HepG2 (cell line): ENCODE measurements around the gene HCFC1R1. TPM values are rescaled to one million over a fixed set of nuclear protein-coding genes. Genes with fewer than 3 reads are reported as not detected.

Experiments used
- AKNA ChIP-seq: sonication (generic); formaldehyde crosslinking; IDR thresholded peaks from 2 replicates; pipeline ENCODE4 v1.4.0; 2020; ENCODE audit warnings: missing genetic modification reagents, borderline replicate concordance
- ETS1 ChIP-seq: sonication (generic); formaldehyde crosslinking; IDR thresholded peaks from 2 replicates; pipeline ENCODE4 v1.4.0; 2020; ENCODE audit warnings: missing genetic modification reagents
- FOXM1 ChIP-seq: sonication (generic); formaldehyde crosslinking; IDR thresholded peaks from 2 replicates; pipeline ENCODE4 v1.5.0; 2020; ENCODE audit warnings: missing genetic modification reagents
- KLF15 ChIP-seq: sonication (generic); formaldehyde crosslinking; IDR thresholded peaks from 2 replicates; pipeline ENCODE4 v1.8.1; 2023; ENCODE audit warnings: borderline replicate concordance, mild to moderate bottlenecking, inconsistent platforms, missing genetic modification reagents, mixed read lengths
- MZF1 ChIP-seq: sonication (generic); formaldehyde crosslinking; IDR thresholded peaks from 2 replicates; pipeline ENCODE4 v1.8.1; 2023; ENCODE audit warnings: mild to moderate bottlenecking, missing genetic modification reagents, borderline replicate concordance
- RBAK ChIP-seq: sonication (generic); formaldehyde crosslinking; IDR thresholded peaks from 2 replicates; pipeline ENCODE4 v1.5.1; 2020; ENCODE audit warnings: mild to moderate bottlenecking, missing genetic modification reagents
- SIN3A ChIP-seq: IDR thresholded peaks from 2 replicates; pipeline ENCODE4 v1.6.1; 2011; ENCODE audit warnings: low read depth, mild to moderate bottlenecking, control low read depth, low read length, borderline replicate concordance
- SMAD3 ChIP-seq: sonication (generic); formaldehyde crosslinking; IDR thresholded peaks from 2 replicates; pipeline ENCODE4 v1.4.0; 2020; ENCODE audit warnings: missing genetic modification reagents
- XBP1 ChIP-seq: sonication (generic); formaldehyde crosslinking; IDR thresholded peaks from 2 replicates; pipeline ENCODE4 v1.5.0; 2020; ENCODE audit warnings: missing genetic modification reagents
- ZFAT ChIP-seq: sonication (generic); formaldehyde crosslinking; conservative IDR thresholded peaks from 2 replicates; pipeline ENCODE4 v1.8.1; 2023; ENCODE audit warnings: missing genetic modification reagents, inconsistent platforms
- ZMYM4 ChIP-seq: sonication (generic); formaldehyde crosslinking; IDR thresholded peaks from 2 replicates; pipeline ENCODE4 v1.8.1; 2023; ENCODE audit warnings: mild to moderate bottlenecking, missing genetic modification reagents
- ZNF263 ChIP-seq: sonication (generic); formaldehyde crosslinking; IDR thresholded peaks from 2 replicates; pipeline ENCODE4 v1.4.0; 2020; ENCODE audit warnings: missing genetic modification reagents
- ZNF30 ChIP-seq: sonication (generic); formaldehyde crosslinking; IDR thresholded peaks from 2 replicates; pipeline ENCODE4 v1.5.0; 2020; ENCODE audit warnings: mild to moderate bottlenecking, missing genetic modification reagents
- ZNF607 ChIP-seq: sonication (generic); formaldehyde crosslinking; IDR thresholded peaks from 2 replicates; pipeline ENCODE4 v1.5.1; 2020; ENCODE audit warnings: missing genetic modification reagents, mild to moderate bottlenecking, borderline replicate concordance
- ZNF777 ChIP-seq: sonication (generic); formaldehyde crosslinking; IDR thresholded peaks from 2 replicates; pipeline ENCODE4 v1.4.0; 2020; ENCODE audit warnings: missing genetic modification reagents
- polyA plus RNA-seq, 8 experiments: library from polyadenylated mRNA; depleted of rRNA in 3 of 8; stranded (reverse) in 7 of 8; unstranded in 1 of 8; fragments of >200 nt; fragmentation: Illumina TruSeq in 4 of 8; extraction: Trizol in 4 of 8; gene quantifications; 2 replicates each; pipeline versions ENCODE4 v1.2.1 to v1.2.3, GENCODE V29; 2011 to 2016; ENCODE audit warnings: low read depth in 4 of 8, missing spikeins in 1 of 8, mixed read lengths in 1 of 8; ENCODE audit not compliant: insufficient read depth in 1 of 8
- total RNA-seq, 5 experiments: library from RNA; depleted of rRNA; stranded (reverse); fragments of >200 nt; fragmentation: Illumina TruSeq; extraction: Trizol; gene quantifications; 2 replicates each; pipeline ENCODE4 v1.2.3, GENCODE V29; 2016; ENCODE audit warnings: low read depth in 1 of 5
- TF ChIP-seq, protein P1 (sequence below): sonication (generic); formaldehyde crosslinking; IDR thresholded peaks from 2 replicates; pipeline ENCODE4 v1.5.0; 2020; ENCODE audit warnings: missing genetic modification reagents
- TF ChIP-seq, protein P2 (sequence below), 2 experiments: IDR thresholded peaks; 2 replicates each; pipeline ENCODE4 v1.6.1; 2011 to 2012; ENCODE audit warnings: low read length in 2 of 2, borderline replicate concordance in 1 of 2, low read depth in 1 of 2, mild to moderate bottlenecking in 1 of 2, moderate library complexity in 1 of 2
- TF ChIP-seq, protein P3 (sequence below): IDR thresholded peaks from 2 replicates; pipeline ENCODE4 v1.6.1; 2016; ENCODE audit warnings: missing compliant biosample characterization, missing genetic modification reagents, borderline replicate concordance

The HCFC1R1 gene
- total and polyA plus RNA-seq, 2 of the 13 experiments (the other 11 are each of a cell fraction or from before 2014, with no cell fraction given) = 13.8 to 16.1 TPM

- TF ChIP-seq ZNF263 (0 out of 2 replicates have a peak, but pooled peaks have one; percentile 3), SMAD3 (CRISPR knock-in tag) (0 out of 2 replicates have a peak, but pooled peaks have one; percentile 57), ZMYM4 (CRISPR knock-in tag) (0 out of 2 replicates have a peak, but pooled peaks have one; percentile 14), XBP1 (CRISPR knock-in tag) (no peak), ETS1 (0 out of 2 replicates have a peak, but pooled peaks have one; percentile 30), ZNF607 (CRISPR knock-in tag) (no peak), AKNA (CRISPR knock-in tag) (no peak), FOXM1 (CRISPR knock-in tag) (no peak), ZFAT (CRISPR knock-in tag) (no peak), SIN3A (peak; percentile 48; the same call in 1 of the 2 replicates), ZNF30 (CRISPR knock-in tag) (peak; percentile 41; the same call in 1 of the 2 replicates), ZNF777 (peak; percentile 35; the same call in 1 of the 2 replicates), MZF1 (no peak), RBAK (CRISPR knock-in tag) (no peak), KLF15 (CRISPR knock-in tag) (no peak; the same call in 1 of the 2 replicates)
- TF ChIP-seq, protein P1, sequence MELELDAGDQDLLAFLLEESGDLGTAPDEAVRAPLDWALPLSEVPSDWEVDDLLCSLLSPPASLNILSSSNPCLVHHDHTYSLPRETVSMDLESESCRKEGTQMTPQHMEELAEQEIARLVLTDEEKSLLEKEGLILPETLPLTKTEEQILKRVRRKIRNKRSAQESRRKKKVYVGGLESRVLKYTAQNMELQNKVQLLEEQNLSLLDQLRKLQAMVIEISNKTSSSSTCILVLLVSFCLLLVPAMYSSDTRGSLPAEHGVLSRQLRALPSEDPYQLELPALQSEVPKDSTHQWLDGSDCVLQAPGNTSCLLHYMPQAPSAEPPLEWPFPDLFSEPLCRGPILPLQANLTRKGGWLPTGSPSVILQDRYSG (CRISPR knock-in tag) = no peak
- TF ChIP-seq, protein P2, sequence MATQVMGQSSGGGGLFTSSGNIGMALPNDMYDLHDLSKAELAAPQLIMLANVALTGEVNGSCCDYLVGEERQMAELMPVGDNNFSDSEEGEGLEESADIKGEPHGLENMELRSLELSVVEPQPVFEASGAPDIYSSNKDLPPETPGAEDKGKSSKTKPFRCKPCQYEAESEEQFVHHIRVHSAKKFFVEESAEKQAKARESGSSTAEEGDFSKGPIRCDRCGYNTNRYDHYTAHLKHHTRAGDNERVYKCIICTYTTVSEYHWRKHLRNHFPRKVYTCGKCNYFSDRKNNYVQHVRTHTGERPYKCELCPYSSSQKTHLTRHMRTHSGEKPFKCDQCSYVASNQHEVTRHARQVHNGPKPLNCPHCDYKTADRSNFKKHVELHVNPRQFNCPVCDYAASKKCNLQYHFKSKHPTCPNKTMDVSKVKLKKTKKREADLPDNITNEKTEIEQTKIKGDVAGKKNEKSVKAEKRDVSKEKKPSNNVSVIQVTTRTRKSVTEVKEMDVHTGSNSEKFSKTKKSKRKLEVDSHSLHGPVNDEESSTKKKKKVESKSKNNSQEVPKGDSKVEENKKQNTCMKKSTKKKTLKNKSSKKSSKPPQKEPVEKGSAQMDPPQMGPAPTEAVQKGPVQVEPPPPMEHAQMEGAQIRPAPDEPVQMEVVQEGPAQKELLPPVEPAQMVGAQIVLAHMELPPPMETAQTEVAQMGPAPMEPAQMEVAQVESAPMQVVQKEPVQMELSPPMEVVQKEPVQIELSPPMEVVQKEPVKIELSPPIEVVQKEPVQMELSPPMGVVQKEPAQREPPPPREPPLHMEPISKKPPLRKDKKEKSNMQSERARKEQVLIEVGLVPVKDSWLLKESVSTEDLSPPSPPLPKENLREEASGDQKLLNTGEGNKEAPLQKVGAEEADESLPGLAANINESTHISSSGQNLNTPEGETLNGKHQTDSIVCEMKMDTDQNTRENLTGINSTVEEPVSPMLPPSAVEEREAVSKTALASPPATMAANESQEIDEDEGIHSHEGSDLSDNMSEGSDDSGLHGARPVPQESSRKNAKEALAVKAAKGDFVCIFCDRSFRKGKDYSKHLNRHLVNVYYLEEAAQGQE (IDR thresholded peaks at IDR 0.05; ENCODE audit: borderline replicate concordance in 1 of 2, low read depth in 1 of 2, low read length in 2 of 2) = peak in 1 of 2 experiments; percentile 40; a peak in 1 of 4 replicates
- TF ChIP-seq, protein P3, sequence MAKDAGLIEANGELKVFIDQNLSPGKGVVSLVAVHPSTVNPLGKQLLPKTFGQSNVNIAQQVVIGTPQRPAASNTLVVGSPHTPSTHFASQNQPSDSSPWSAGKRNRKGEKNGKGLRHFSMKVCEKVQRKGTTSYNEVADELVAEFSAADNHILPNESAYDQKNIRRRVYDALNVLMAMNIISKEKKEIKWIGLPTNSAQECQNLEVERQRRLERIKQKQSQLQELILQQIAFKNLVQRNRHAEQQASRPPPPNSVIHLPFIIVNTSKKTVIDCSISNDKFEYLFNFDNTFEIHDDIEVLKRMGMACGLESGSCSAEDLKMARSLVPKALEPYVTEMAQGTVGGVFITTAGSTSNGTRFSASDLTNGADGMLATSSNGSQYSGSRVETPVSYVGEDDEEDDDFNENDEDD (CRISPR knock-in tag) = peak; percentile 9; the same call in 1 of the 2 replicates
Observed at GRCh38 chr16:3020247-3020603, 3.5 kb downstream of the HCFC1R1 start, which contains the start of gene TNFRSF12A (continued).
